ENCODE measurements around the gene HAUS8.
A peak's percentile ranks its signal among the peaks of the same experiment; 100 is the strongest.

HAUS8 gene

GRCh38 chr19:17081672-17082630 lies 6.7 kb upstream of the HAUS8 start:
- TF ChIP-seq CTCF (IDR thresholded peaks at IDR 0.05; ENCODE audit: extremely low read depth, insufficient read depth, missing control alignments), result no peak
- DNase-seq (ENCODE audit: low spot score), result no peak
- in situ Hi-C loops (cut with MboI; ENCODE audit: low pct_unique_long_range_greater_than_20kb, low sequenced_read_pairs, unreplicated experiment), result no loop called here

- DNase-seq (ENCODE audit: low spot score), result no peak
- no peak for TF ChIP-seq CTCF (IDR thresholded peaks at IDR 0.05; ENCODE audit: extremely low read depth, insufficient read depth, missing control alignments)
- in situ Hi-C loops (cut with MboI; ENCODE audit: low pct_unique_long_range_greater_than_20kb, low sequenced_read_pairs, unreplicated experiment), result no loop called here
Observed at GRCh38 chr19:17080440-17080801, 5.2 kb upstream of the HAUS8 start.

GRCh38 chr19:17079710-17080439 lies 4.6 kb upstream of the HAUS8 start:
- in situ Hi-C loops (cut with MboI; ENCODE audit: low pct_unique_long_range_greater_than_20kb, low sequenced_read_pairs, unreplicated experiment), result no loop called here
- TF ChIP-seq CTCF (IDR thresholded peaks at IDR 0.05; ENCODE audit: extremely low read depth, insufficient read depth, missing control alignments), result peak; percentile 42
- peak; percentile 79 for DNase-seq (ENCODE audit: low spot score)

GRCh38 chr19:17078920-17079709 lies 3.9 kb upstream of the HAUS8 start:
- in situ Hi-C loops (cut with MboI; ENCODE audit: low pct_unique_long_range_greater_than_20kb, low sequenced_read_pairs, unreplicated experiment), result no loop called here
- TF ChIP-seq CTCF (IDR thresholded peaks at IDR 0.05; ENCODE audit: extremely low read depth, insufficient read depth, missing control alignments), result no peak
- no peak for DNase-seq (ENCODE audit: low spot score)

- no peak for DNase-seq (ENCODE audit: low spot score)
- in situ Hi-C loops (cut with MboI; ENCODE audit: low pct_unique_long_range_greater_than_20kb, low sequenced_read_pairs, unreplicated experiment), result no loop called here
- TF ChIP-seq CTCF (IDR thresholded peaks at IDR 0.05; ENCODE audit: extremely low read depth, insufficient read depth, missing control alignments), result no peak
Observed at GRCh38 chr19:17078036-17078919, 3.0 kb upstream of the HAUS8 start.

All from GM13977 (cell line).